ENCODE results near the gene MRPL16. TPM values are rescaled to one million over a fixed set of nuclear protein-coding genes. Genes with fewer than 3 reads are reported as not detected.

Gene MRPL16
- total RNA-seq, 4 donors from 2014 or later: 47.9 to 58.6 (median 52.1) TPM

GRCh38 chr11:59813364-59813763 is 2.8 kb upstream of the MRPL16 start:
- no peak for TF ChIP-seq EP300 (IDR thresholded peaks at IDR 0.05)
- no peak for TF ChIP-seq POLR2AphosphoS5 (IDR thresholded peaks at IDR 0.05)
- no peak for TF ChIP-seq CTCF (IDR thresholded peaks at IDR 0.05)
- no peak for TF ChIP-seq POLR2A (IDR thresholded peaks at IDR 0.05; ENCODE audit: low read depth)
- Histone ChIP-seq H3K27me3 (no peaks in the 10 kb centered on the region), H3K4me3 (no peak overlapping the region), H3K27ac (replicated peaks in 1 of 4) (no peak overlapping the region), H3K4me1 (peaks cover 12 to 19% (median 14%) of the 10 kb centered on the region in 4 donors), H3K9me3 (no peaks in the 10 kb centered on the region), H3K36me3 (peaks cover 0 to 7% (median 3%) of the 10 kb centered on the region in 4 donors)
- intact Hi-C loops (cut with DNase I): no loop called here
- 100% methylated on average over 1 of the region's 1 CpG for WGBS
- DNase-seq (ENCODE audit: extremely low spot score): no peak

GRCh38 chr11:59812220-59812619 is 1.6 kb upstream of the MRPL16 start:
- no peak overlapping the region for H3K27ac ChIP-seq (replicated peaks in 1 of 4)
- no peak overlapping the region for H3K4me3 ChIP-seq
- DNase-seq (ENCODE audit: extremely low spot score): no peak
- H3K4me1 ChIP-seq: peaks cover 12 to 19% (median 14%) of the 10 kb centered on the region in 4 donors
- peaks cover 9 to 18% (median 13%) of the 10 kb centered on the region in 4 donors for H3K36me3 ChIP-seq
- intact Hi-C loops (cut with DNase I): no loop called here
- WGBS: 94% methylated on average over 2 of the region's 2 CpGs
- TF ChIP-seq POLR2AphosphoS5 (IDR thresholded peaks at IDR 0.05) (no peak), POLR2A (IDR thresholded peaks at IDR 0.05; ENCODE audit: low read depth) (no peak), EP300 (IDR thresholded peaks at IDR 0.05) (no peak), CTCF (IDR thresholded peaks at IDR 0.05) (no peak)
- H3K27me3 ChIP-seq: no peaks in the 10 kb centered on the region
- H3K9me3 ChIP-seq: no peaks in the 10 kb centered on the region

- Histone ChIP-seq H3K4me3 (peak overlapping the region; percentile 80 to 89 (median 84)), H3K36me3 (peaks cover 21 to 31% (median 27%) of the 10 kb centered on the region in 4 donors), H3K4me1 (peaks cover 12 to 19% (median 14%) of the 10 kb centered on the region in 4 donors), H3K27ac (replicated peaks in 1 of 4) (peak overlapping the region; percentile 80 to 86 (median 82)), H3K27me3 (no peaks in the 10 kb centered on the region), H3K9me3 (no peaks in the 10 kb centered on the region)
- 12% methylated on average over 8 of the region's 8 CpGs for WGBS
- no peak for DNase-seq (ENCODE audit: extremely low spot score)
- TF ChIP-seq POLR2A (IDR thresholded peaks at IDR 0.05; ENCODE audit: low read depth) (no peak), EP300 (IDR thresholded peaks at IDR 0.05) (no peak), CTCF (IDR thresholded peaks at IDR 0.05) (no peak), POLR2AphosphoS5 (IDR thresholded peaks at IDR 0.05) (no peak)
- intact Hi-C loops (cut with DNase I): no loop called here
These were observed 307 bp upstream of the MRPL16 start for GRCh38 chr11:59810911-59811259.

GRCh38 chr11:59807047-59807610 is 3.4 kb downstream of the MRPL16 start:
- Histone ChIP-seq H3K27ac (replicated peaks in 1 of 4) (no peak overlapping the region), H3K36me3 (peaks cover 21 to 60% (median 53%) of the 10 kb centered on the region in 4 donors), H3K4me3 (no peak overlapping the region), H3K27me3 (no peaks in the 10 kb centered on the region), H3K4me1 (peaks cover 16 to 23% (median 18%) of the 10 kb centered on the region in 4 donors), H3K9me3 (no peaks in the 10 kb centered on the region)
- 67% methylated on average over 1 of the region's 1 CpG for WGBS
- intact Hi-C loops (cut with DNase I): loop anchor here (10.0 kb wide), 2 partner anchors 142 to 272 kb away; partner anchors contain the start of gene PATL1
- TF ChIP-seq POLR2A (IDR thresholded peaks at IDR 0.05; ENCODE audit: low read depth): no peak
- no peak for TF ChIP-seq CTCF (IDR thresholded peaks at IDR 0.05)
- no peak for TF ChIP-seq POLR2AphosphoS5 (IDR thresholded peaks at IDR 0.05)
- TF ChIP-seq EP300 (IDR thresholded peaks at IDR 0.05): no peak
- DNase-seq (ENCODE audit: extremely low spot score): no peak

All from esophagus muscularis mucosa (tissue), 4 donors.